KBM-7 (cell line): ENCODE measurements around the gene WT1.
"Not testable (repeated sequence)": the region's sequence is repeated elsewhere in the genome, so short reads cannot be mapped to it uniquely, and the experiment has no call there.

ENCODE experiments used
- DNase-seq: peaks from one replicate; pipeline ENCODE4 v3.0.0-alpha.2; 2015
- in situ Hi-C: fragments of 300-500 bp; cut with MboI; formaldehyde crosslinking; loops from 2 replicates; pipeline ENCODE4 v1.14.3; 2020; ENCODE audit warnings: low sequenced_read_pairs, low pct_unique_long_range_greater_than_20kb, mixed read lengths

The WT1 gene

GRCh38 chr11:32392840-32393239, 42.5 kb downstream of the WT1 start:
- in situ Hi-C loops: no loop called here
- no peak for DNase-seq

DNA sequence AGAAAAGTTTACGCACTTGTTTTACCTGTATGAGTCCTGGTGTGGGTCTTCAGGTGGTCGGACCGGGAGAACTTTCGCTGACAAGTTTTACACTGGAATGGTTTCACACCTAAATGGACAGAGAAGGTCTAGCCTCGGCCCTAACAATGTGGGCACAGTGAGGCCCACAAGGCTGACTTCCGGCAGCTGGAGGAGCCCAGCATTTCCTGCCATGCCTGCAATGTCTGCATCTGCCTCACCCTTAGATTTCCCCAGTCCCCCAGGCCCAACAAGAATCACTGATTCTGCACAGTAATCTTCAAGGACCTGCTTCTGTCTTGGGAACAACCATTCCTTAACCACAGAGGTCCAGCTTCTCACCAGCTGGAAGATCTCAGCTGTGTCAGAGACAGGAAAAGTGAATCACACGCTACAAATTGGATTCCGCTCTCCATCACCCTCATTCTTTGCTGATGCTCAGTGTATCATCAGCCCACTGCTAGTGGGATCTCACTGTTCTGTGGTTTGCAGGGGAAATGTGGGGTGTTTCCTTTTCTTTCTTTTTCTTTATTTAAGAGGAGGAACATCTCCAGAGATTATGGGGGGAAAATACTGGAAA, 43.3 kb downstream of the WT1 start:
- in situ Hi-C loops: no loop called here
- no peak for DNase-seq

- DNase-seq: no peak
- in situ Hi-C loops: no loop called here
Observed at GRCh38 chr11:32391479-32391878, 43.9 kb downstream of the WT1 start.

- DNase-seq: no peak
- in situ Hi-C loops: no loop called here
Observed at GRCh38 chr11:32390712-32391111, 44.6 kb downstream of the WT1 start.

DNA sequence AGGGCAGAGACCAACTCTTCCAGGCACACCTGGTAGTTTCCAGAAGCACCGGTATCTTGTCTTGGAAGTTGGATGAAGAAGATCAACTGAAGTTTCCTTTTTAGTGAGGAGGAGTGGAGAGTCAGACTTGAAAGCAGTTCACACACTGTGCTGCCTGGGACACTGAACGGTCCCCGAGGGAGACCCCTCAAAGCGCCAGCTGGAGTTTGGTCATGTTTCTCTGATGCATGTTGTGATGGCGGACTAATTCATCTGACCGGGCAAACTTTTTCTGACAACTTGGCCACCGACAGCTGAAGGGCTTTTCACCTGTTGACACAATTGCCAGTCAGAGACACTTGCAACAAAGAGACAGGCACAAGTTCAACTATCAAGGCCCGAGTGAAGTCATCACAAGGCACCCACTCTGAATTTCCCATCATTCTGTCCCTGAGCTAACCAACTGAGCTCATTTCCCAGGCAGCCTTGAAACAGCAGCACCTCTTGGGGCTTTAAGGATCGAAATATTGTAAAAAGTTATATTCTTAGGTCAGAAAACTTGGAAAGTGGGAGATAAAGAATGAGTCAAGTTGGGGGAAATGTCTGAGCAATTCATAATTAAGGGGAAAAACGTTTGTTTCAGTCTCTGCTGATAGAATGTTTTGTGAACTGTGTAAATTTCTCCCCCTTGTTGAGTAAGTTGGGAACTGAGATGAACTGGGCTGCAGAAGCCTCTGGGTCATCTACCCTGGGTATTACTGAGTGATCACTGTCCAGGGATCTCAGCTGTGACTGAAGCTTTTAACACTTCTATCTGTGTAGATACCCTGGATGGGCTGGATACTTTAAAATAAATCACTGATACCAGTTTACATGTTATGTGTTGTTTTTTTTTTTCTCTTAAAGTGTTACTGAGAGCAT, 46.2 kb downstream of the WT1 start:
- in situ Hi-C loops: no loop called here
- DNase-seq: no peak

DNA sequence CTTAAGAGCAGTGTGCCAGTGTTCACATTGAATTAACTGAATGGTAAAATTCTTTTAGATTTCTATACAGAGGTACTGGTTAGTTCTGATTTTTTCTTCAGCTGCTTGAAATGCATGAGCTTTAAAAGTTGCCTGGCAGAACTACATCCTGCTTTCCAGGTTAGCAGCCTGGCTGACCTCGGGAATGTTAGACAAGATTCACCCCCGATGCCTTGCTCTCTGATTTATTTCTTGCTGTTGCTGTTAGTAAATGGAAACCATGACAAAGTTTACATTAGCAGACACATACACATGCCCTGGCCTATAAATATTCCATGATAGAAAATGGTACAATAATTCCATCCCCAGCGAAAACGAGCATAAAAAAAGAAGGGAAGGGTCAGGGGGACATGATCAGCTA, 47.0 kb downstream of the WT1 start:
- in situ Hi-C loops: no loop called here
- DNase-seq: no peak

DNA sequence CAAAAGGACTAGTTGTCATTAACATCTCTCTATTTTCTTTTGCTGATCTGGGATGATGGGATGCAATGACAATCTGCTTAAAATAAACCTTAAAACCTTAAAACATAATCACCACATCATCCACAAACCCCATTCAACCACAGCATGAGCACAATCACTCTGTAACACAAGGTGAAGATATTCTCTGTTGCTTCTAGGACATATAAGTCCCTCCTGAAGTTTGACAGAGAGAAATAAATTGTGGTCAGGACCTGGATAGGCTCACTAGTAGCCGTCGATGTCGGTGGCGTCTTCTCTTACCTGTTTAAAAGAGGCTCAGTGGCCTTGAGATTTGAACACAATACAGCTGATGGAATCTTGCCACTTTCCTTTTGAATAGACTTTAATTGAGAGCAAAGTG, 47.9 kb downstream of the WT1 start:
- in situ Hi-C loops: no loop called here

DNA sequence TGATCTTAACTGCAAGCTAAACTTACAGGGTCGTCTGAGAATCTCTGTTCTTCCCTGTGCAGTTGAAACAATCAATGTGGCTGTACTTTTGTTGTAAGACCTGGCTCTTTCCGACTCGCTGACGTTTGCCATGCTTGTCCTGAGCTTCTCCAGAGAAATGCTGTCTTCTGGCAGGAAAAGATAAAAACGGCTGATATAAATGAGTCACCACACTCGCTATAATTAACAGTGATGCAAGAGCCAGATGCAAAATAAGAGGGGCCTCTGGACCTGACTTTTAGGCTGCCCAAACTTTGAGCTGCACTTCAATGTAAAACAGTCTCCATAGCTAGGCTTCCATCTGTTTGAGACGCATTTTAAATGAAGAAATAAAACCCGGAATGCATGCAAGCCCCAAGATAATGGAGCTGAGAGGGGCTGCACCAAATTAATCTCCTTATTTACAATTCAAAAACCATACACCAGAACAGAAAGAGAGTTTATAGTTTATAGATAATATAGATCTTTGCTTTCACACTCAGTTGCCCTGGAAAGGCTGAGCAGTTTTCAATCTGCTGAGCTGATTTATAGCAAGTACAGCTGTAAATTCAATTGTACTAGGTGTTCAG, 48.5 kb downstream of the WT1 start:
- peak; percentile 80 for DNase-seq
- in situ Hi-C loops: no loop called here

More for the DNA sequence above, 47.9 kb downstream of the WT1 start:
- no peak for DNase-seq

- DNase-seq: peak; percentile 63
- in situ Hi-C loops: no loop called here
Observed at GRCh38 chr11:32385998-32386397, 49.3 kb downstream of the WT1 start.

- in situ Hi-C loops: no loop called here
- DNase-seq: no peak
Observed at GRCh38 chr11:32382339-32383049, 52.8 kb downstream of the WT1 start.

- no peak for DNase-seq
- in situ Hi-C loops: no loop called here
Observed at GRCh38 chr11:32381179-32381578, 54.2 kb downstream of the WT1 start.

DNA sequence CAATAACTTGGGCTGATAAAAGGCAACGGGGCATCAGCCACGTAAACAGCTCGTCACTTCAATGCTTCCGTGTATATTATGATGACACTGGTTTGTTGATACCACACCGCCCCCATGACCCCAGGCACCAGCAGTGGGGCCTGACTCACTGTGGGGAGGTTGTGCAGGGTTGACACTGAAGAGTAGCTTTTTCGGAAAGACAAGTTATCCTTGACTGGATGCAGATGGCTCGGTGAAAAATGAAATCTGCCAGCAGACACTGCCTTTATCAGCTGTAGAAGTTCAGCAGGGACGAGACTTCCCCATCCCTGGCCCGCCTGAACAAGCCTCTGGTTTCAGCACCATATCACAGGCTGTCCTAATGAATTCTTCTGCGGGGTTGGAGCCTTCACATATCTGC, 55.6 kb downstream of the WT1 start:
- no peak for DNase-seq
- in situ Hi-C loops: no loop called here

- in situ Hi-C loops: no loop called here
- no peak for DNase-seq
Observed at GRCh38 chr11:32375826-32376225, 59.5 kb downstream of the WT1 start.

- peak; percentile 90 for DNase-seq
- in situ Hi-C loops: no loop called here
Observed at GRCh38 chr11:32374261-32374711, 61.1 kb downstream of the WT1 start.

- in situ Hi-C loops, DNase-seq: not testable (repeated sequence)
Observed at GRCh38 chr11:32369987-32370386, 65.4 kb downstream of the WT1 start.

DNA sequence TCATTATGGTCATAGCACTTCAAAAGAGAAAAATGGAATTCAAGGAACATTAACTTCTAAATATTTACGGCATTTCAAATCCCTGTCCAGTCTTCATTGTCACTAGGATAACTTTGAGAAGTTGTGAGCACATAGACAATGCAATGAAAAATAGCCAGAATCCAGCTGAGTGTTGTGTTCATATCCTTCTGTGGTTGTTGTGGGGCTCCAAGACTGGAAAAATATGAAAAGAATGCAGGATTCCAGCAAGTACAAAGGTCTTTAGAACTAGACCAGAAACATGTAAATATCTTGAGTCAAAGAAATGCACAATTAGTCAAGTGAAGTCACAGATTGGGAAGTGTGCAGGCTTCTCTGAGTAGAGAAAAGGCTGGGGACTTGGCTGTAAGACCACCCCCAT, 68.7 kb downstream of the WT1 start:
- DNase-seq: no peak

GRCh38 chr11:32365192-32365591, 70.1 kb downstream of the WT1 start:
- no peak for DNase-seq
- in situ Hi-C loops: no loop called here

More for the DNA sequence above, 68.7 kb downstream of the WT1 start:
- in situ Hi-C loops: no loop called here

- no peak for DNase-seq
- in situ Hi-C loops: no loop called here
Observed at GRCh38 chr11:32358729-32359128, 76.6 kb downstream of the WT1 start.

DNA sequence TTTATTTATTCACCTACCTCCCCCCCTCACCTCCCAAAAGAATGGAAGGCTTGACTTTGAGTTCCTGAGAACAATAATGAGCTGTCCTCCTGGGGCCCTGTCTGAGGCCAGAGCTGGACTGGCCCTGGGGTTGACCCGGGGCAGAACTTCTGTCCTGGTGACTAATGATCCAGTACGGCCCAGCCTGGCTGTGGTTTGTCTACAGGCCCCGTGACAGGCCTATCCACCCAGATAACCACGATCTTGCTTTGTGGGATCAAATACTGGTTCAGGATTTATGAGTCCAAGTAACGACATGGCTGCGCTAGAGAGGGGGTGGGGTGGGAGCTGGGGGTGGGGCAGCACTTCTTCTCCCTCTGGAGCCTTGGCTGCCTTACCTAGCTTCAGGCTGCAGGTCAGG, 81.5 kb downstream of the WT1 start:
- in situ Hi-C loops: no loop called here
- no peak for DNase-seq

GRCh38 chr11:32348502-32348901, 86.8 kb downstream of the WT1 start:
- no peak for DNase-seq

More at GRCh38 chr11:32348502-32348901, 86.8 kb downstream of the WT1 start:
- in situ Hi-C loops: no loop called here
